Measurements from ENCODE around the gene PPFIBP1.

PPFIBP1 gene

DNA sequence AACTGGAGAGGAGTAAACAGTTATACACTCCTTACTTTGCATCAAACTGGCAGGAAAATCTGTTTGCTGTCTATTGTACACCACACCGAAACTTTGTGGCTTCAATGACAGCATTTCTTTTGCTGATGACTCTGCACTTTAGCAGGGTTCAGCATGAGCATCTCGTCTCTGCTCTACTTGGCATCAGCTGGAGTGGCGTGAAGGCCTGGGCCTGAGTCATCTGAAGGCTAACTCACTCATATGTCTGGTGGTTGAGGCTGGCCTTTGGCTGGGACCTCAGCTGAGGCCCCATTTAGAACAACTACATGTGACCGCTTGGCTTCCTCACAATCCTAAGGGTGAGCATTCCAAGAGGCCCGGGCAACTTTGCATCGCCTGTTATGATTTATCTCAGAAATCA, 143.5 kb downstream of the PPFIBP1 start:
- DNase-seq (ENCODE audit: low read depth), result peak; percentile 44

GRCh38 chr12:27672051-27672450, 148.0 kb downstream of the PPFIBP1 start:
- no peak for DNase-seq (ENCODE audit: low read depth)

DNA sequence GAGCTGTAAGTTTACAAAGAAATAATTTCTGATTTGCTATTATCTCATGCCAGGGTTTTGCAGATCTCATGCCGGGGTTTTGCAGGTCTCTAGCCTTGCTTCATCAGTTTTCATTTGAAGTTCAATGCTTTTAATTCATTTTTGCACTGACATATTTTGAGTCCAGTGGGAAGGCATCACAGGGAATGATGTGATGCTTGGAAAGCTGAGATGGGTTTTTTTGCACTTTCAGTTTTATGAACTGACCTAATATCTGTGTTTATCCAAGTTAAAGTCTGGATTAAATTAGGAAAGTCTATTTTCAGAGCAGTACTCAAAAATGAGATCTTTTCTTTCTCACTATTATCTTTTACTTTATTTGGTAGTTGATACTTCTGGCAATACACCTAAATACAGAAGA, 148.6 kb downstream of the PPFIBP1 start:
- no peak for DNase-seq (ENCODE audit: low read depth)

DNA sequence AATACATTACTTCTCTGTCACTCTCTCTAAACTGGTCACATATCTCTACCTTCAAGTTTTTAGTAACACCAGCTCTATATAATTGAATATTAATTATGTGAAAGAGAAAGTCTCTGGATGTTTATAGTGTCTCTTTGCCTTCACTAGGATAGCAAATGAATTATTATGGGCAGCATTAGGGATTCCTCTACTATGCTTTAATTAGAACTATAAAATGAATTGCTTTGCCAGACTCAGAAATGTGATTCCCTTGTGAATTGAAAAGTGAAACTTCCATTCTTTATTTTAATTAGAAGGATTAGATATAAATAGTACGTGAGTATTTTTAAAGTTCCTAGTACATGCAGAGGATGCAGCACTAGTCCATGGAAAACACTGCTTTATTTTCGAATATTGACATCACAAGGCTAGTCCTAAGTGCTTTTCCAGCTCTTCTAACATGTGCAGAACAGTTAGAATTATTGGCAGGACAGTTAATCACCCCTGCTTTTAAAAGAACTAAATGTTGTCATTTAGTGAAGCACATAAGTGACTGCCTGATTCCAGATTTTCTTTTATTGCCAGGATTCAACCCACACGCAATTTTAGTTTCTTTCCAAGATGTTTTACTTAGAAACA, 149.2 kb downstream of the PPFIBP1 start:
- DNase-seq (ENCODE audit: low read depth), result no peak

DNA sequence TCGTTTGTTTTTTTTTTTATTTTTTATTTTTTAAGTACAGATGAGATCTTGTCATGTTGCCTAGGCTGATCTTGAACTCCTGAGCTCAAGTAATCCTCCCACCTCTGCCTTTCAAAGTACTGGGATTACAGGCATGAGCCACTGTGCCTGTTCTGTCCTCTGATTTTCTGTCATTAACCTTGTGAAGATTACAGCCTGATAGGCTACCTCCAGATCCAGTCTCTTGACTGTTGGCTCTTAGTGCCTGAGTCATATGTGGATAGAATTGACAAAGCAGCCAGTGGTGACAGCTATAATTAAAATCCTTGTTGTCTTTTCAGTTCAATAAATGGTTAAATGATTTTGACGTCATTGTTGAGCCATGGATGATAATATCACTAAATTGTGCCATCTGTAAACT, 151.0 kb downstream of the PPFIBP1 start:
- DNase-seq (ENCODE audit: low read depth), result no peak

DNA sequence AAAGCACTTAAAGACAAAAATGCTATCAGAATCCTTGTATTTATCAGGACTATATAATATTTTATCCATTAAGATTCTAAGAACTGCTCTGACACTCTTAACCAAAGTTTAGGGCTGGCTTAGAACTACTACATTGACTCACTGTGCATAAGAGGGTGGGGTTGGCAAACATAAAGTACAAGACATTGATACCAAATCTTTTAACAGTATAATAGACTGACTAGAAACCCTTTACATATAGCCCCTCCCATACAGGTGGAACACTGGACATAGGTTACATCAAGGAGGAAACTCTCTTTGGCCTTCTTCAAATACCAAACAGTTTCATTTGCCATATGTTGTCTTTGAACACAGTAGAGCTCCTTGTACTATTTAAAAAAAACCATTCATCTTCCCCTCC, 156.6 kb downstream of the PPFIBP1 start:
- no peak for DNase-seq (ENCODE audit: low read depth)

- DNase-seq (ENCODE audit: low read depth), result no peak
Observed at GRCh38 chr12:27682534-27682933, 158.5 kb downstream of the PPFIBP1 start.

DNA sequence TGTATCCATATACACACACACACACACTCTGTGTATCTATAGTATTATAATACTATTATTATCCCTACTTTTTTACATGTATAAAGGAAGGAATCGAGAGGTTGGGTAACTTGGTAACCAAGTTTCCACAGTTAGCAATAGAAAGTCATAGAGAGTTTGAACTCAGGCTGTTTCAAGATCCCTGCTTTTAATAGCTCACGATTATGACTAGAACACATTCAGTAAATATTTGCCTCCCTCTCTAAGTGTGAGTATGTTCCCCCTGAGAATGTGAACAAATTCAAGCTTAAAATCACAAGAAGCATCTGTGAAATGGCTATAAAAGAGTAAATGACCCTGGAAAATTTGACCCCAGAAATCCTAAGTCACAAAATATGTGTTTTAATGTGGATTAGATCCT, 161.3 kb downstream of the PPFIBP1 start:
- no peak for DNase-seq (ENCODE audit: low read depth)

- no peak for DNase-seq (ENCODE audit: low read depth)
Observed at GRCh38 chr12:27686147-27686546, 162.1 kb downstream of the PPFIBP1 start.

DNA sequence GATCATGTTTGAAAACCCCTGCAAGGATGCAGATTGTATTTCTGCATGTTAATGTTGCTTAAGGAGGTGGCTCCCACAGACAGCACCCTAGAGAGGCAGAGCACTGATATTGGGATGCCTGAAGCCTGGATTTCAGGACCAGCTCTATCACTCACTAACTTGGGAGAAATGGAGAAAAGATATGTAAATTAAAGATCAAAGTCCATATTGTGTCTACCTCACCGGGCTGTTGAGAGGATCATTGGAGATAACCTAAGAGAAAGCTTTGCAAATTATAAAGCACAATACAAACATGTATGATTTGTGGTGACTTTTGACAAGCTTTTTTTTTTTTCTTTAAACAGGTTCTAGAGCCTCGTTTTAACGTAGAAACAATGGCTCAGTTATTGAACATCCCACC, 164.7 kb downstream of the PPFIBP1 start:
- no peak for DNase-seq (ENCODE audit: low read depth)

GRCh38 chr12:27689558-27690180, 165.7 kb downstream of the PPFIBP1 start:
- no peak for DNase-seq (ENCODE audit: low read depth)

- DNase-seq (ENCODE audit: low read depth), result no peak
Observed at GRCh38 chr12:27693403-27693802, 169.4 kb downstream of the PPFIBP1 start.

DNA sequence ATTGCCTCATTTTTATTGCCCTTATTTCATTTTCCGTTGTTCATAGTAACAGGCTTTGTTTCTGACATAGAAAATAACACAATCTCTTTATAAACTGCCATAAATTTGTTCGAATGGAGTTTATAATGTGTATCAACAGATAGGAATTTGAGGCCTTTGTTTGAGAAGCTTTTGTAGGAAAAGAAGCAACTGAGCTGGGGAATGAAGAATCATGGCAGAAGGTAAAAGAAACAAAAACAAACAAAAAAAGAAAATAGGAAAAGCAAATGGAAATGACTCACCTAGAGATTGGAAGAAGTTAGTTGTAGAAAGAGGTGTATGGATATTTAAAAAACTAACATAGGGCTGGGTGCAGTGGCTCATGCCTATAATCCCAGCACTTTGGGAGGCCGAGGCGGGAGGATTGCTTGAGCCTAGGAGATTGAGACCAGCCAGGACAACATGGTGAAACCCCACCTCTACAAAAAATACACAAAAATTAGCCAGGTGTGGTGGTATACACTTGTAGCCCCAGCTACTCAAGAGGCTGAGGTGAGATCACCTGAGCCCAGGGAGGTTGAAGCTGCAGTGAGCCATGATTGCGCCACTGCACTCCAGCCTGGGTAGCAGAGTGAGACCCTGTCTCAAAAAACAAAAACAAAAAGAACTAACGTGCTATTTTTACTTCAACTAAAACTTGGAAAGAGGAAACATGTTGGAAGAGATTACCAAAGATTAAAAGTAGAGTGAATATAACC, 171.7 kb downstream of the PPFIBP1 start:
- DNase-seq (ENCODE audit: low read depth), result no peak

GRCh38 chr12:27696293-27696652, 172.3 kb downstream of the PPFIBP1 start, which contains the start of gene REP15:
TSS of gene REP15 (plus strand) at chr12:27696447. CDS start at chr12:27696563, 116 bp downstream.
- no peak for DNase-seq (ENCODE audit: low read depth)

- DNase-seq (ENCODE audit: low read depth), result no peak
Observed at GRCh38 chr12:27696864-27697564, 173.0 kb downstream of the PPFIBP1 start.

- peak; percentile 63 for DNase-seq (ENCODE audit: low read depth)
Observed at GRCh38 chr12:27703720-27704452, 179.9 kb downstream of the PPFIBP1 start.

GRCh38 chr12:27705263-27705662, 181.3 kb downstream of the PPFIBP1 start:
- DNase-seq (ENCODE audit: low read depth), result no peak

DNA sequence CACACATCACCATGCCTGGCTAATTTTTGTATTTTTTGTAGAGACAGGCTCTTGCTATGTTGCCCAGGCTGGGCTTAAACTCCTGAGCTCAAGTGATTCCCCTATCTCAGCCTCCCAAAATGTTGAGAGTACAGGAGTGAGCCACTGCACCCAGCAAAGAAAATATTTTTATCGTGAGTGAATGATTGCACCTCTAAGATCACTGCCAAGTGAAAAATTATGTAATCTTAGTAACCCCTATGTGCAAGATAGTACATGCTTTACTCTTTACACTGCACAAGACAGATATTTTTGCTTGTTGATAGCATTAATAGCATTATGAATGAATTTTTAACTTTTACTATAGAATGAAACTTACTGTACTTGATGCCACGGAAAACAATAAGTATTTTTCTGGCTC, 183.2 kb downstream of the PPFIBP1 start:
- no peak for DNase-seq (ENCODE audit: low read depth)

GRCh38 chr12:27709212-27709931, 185.4 kb downstream of the PPFIBP1 start:
- DNase-seq (ENCODE audit: low read depth), result no peak

- peak; percentile 37 for DNase-seq (ENCODE audit: low read depth)
Observed at GRCh38 chr12:27709932-27710591, 186.1 kb downstream of the PPFIBP1 start.

All from non-pigmented ciliary epithelial cell (primary cell).